Measurements from ENCODE around the gene ELAC2. TPM values are rescaled to one million over a fixed set of nuclear protein-coding genes. Genes with fewer than 3 reads are reported as not detected.

ELAC2 gene
- total and polyA plus RNA-seq, 2 of the 8 experiments (the other 6 are each of a cell fraction or from before 2014, with no cell fraction given), result 91.6 to 127 TPM

DNA sequence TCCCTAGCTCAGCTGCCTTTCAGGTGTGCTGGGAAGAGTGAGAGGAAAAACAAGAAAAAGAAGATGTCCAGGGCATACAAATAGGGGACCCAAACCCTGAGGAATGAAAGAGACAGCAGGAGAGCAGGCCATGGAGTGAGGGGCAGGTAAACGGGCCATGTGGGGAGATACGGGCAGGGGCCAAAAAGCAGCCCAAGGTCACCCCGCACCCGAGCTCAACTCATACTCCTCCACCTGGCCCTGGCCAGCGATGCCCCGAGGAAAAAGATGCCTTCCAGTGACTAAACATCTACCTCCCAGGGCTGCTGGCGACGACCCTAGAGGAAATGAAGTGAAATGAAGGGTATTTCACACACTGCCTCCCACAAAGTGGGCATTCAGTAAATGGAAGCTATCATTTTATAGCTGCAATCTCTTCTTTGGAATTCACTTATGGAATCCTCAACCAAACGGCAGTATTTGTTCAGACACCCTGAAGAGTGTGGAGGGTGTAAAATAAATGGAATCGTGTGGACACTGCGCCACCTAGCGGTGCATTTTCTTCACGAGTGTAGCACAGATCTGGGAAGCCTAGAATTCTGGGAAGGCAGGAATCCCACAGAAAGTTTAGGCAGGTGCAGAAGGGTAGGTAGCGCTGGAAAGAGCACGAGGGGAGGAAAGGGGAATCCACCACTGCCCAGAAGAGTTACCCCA, 14.9 kb downstream of the ELAC2 start:
- peaks cover 46 to 73% (median 62%) of the 10 kb centered on the region in 4 experiments for H3K36me3 ChIP-seq (ENCODE audit: control insufficient read depth in 2 of 4, insufficient read depth in 4 of 4, low read length in 3 of 4)
- POLR2A ChIA-PET (ENCODE audit: partially characterized antibody), result interaction anchor here (0.8 to 3.9 kb wide), 6 partner anchors 11 to 19 kb away, joined by 3 to 13 read pairs (median 6); partner anchors contain the start of gene ELAC2
- H3K27ac ChIP-seq (ENCODE audit: low read depth, low read length), result 0 out of 2 replicates have a peak overlapping the region, but pooled peaks have one; percentile 37
- peaks cover 1 to 11% of the 10 kb centered on the region in 2 experiments for H4K20me1 ChIP-seq (replicated peaks in 1 of 2; ENCODE audit: control insufficient read depth in 1 of 2, insufficient read depth in 2 of 2, low read length in 2 of 2)
- no peaks in the 10 kb centered on the region for H3K27me3 ChIP-seq (replicated peaks in 1 of 4; ENCODE audit: control insufficient read depth in 3 of 4, extremely low read depth in 1 of 4, insufficient read depth in 3 of 4, low read length in 3 of 4)
- WGBS, 2 experiments (ENCODE audit: extremely low coverage in 1 of 2, insufficient coverage in 1 of 2, insufficient read length in 1 of 2, insufficient replicate concordance in 2 of 2, low coverage in 1 of 2, low lambda C conversion rate in 2 of 2, missing lambda C conversion rate in 1 of 2), result 70% methylated on average over 13 of the region's 15 CpGs; no CpG with 5 or more reads in 1 of the 2 experiments
- FAIRE-seq (peak; percentile 96), DNase-seq (ENCODE audit: low read depth in 1 of 2, low spot score in 2 of 2) (peak; percentile 25 to 90)
- no peak overlapping the region for H3K4me2 ChIP-seq (ENCODE audit: insufficient read depth in 1 of 2, low read depth in 2 of 2, low read length in 2 of 2)
- no peaks in the 10 kb centered on the region for H3K9me3 ChIP-seq (ENCODE audit: insufficient read depth in 2 of 2, low read depth in 1 of 2, low read length in 1 of 2)
- H3K79me2 ChIP-seq (ENCODE audit: control insufficient read depth in 1 of 2, insufficient read depth in 2 of 2, low read length in 2 of 2), result no peaks in the 10 kb centered on the region
- no peak overlapping the region for H2BK12ac ChIP-seq (ENCODE audit: low read depth, low read length)
- H3K4ac ChIP-seq (replicated peaks; ENCODE audit: insufficient read length, low read depth, low read length), result no peak overlapping the region
- no peak overlapping the region for H2BK5ac ChIP-seq (ENCODE audit: low read depth, low read length)
- H2BK120ac ChIP-seq (replicated peaks; ENCODE audit: low read depth, low read length), result no peak overlapping the region
- CTCF ChIA-PET (ENCODE audit: partially characterized antibody), result interaction anchor here (0.6 to 2.7 kb wide), 30 partner anchors 10 to 746 kb away, joined by 3 to 18 read pairs (median 3); partner anchors contain the start of gene ELAC2
- no peaks in the 10 kb centered on the region for H3K23me2 ChIP-seq (ENCODE audit: low read depth, low read length)
- H2AFZ ChIP-seq (ENCODE audit: low read length), result no peak overlapping the region
- H3K18ac ChIP-seq (ENCODE audit: extremely low read depth, low read length), result no peak overlapping the region
- no peak overlapping the region for H4K8ac ChIP-seq (ENCODE audit: extremely low read depth, insufficient read depth, low read length)
- no peaks in the 10 kb centered on the region for H3K79me1 ChIP-seq (ENCODE audit: low read depth, low read length)
- H3K9ac ChIP-seq (replicated peaks in 1 of 4; ENCODE audit: extremely low read depth in 1 of 4, low read depth in 3 of 4, low read length in 3 of 4), result no peak overlapping the region
- H2AK5ac ChIP-seq (ENCODE audit: low read depth, low read length), result no peak overlapping the region
- TF ChIP-seq CHD2 (IDR thresholded peaks at IDR 0.05; ENCODE audit: low read length), result no peak
- no peak for TF ChIP-seq CTBP2 (IDR thresholded peaks at IDR 0.05; ENCODE audit: borderline replicate concordance, insufficient read depth, insufficient read length, low read length)
- TF ChIP-seq, protein P1, sequence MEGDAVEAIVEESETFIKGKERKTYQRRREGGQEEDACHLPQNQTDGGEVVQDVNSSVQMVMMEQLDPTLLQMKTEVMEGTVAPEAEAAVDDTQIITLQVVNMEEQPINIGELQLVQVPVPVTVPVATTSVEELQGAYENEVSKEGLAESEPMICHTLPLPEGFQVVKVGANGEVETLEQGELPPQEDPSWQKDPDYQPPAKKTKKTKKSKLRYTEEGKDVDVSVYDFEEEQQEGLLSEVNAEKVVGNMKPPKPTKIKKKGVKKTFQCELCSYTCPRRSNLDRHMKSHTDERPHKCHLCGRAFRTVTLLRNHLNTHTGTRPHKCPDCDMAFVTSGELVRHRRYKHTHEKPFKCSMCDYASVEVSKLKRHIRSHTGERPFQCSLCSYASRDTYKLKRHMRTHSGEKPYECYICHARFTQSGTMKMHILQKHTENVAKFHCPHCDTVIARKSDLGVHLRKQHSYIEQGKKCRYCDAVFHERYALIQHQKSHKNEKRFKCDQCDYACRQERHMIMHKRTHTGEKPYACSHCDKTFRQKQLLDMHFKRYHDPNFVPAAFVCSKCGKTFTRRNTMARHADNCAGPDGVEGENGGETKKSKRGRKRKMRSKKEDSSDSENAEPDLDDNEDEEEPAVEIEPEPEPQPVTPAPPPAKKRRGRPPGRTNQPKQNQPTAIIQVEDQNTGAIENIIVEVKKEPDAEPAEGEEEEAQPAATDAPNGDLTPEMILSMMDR (IDR thresholded peaks at IDR 0.05; ENCODE audit: control extremely low read depth in 1 of 3, insufficient read depth in 1 of 3, low read depth in 1 of 3, low read length in 3 of 3), result peak; percentile 62 to 80 (median 74)
- TF ChIP-seq RAD21 (IDR thresholded peaks at IDR 0.05 in 1 of 2, conservative IDR thresholded peaks at IDR 0.05 in 1 of 2; ENCODE audit: low read depth in 2 of 2, low read length in 2 of 2), result peak; percentile 80 to 84
- H3K56ac ChIP-seq (replicated peaks; ENCODE audit: insufficient read length, low read depth, low read length), result no peak overlapping the region
- H4K91ac ChIP-seq (replicated peaks; ENCODE audit: insufficient read length, low read length), result no peak overlapping the region
- H3K4me3 ChIP-seq (ENCODE audit: extremely low read depth in 1 of 4, insufficient read depth in 2 of 4, low read depth in 3 of 4, low read length in 4 of 4), result no peak overlapping the region
- H2BK15ac ChIP-seq (ENCODE audit: low read length), result no peak overlapping the region
- H2BK20ac ChIP-seq (ENCODE audit: low read length), result no peak overlapping the region
- H3K14ac ChIP-seq (ENCODE audit: insufficient read length), result no peak overlapping the region
- H3K23ac ChIP-seq (ENCODE audit: insufficient read length), result no peak overlapping the region
- no peak overlapping the region for H4K5ac ChIP-seq (ENCODE audit: insufficient read length, low read depth, low read length)
- no peaks in the 10 kb centered on the region for H3K4me1 ChIP-seq (replicated peaks in 1 of 4; ENCODE audit: control insufficient read depth in 3 of 4, insufficient read depth in 4 of 4, low read length in 3 of 4)

Measured in H1 (cell line).